Nephron (organoid): ENCODE results near the gene C1orf115.
A peak's percentile ranks its signal among the peaks of the same experiment; 100 is the strongest.
"Not testable (repeated sequence)": the region's sequence is repeated elsewhere in the genome, so short reads cannot be mapped to it uniquely, and the experiment has no call there.

ENCODE experiments used
- H3K27ac Mint-ChIP-seq, 3 experiments: 2 replicates each; pipeline ENCODE4 v1.8.0; 2020; ENCODE audit warnings: mixed read lengths in 3 of 3, mild to moderate bottlenecking in 2 of 3, moderate library complexity in 1 of 3
- H3K27me3 Mint-ChIP-seq: 2 replicates; pipeline ENCODE4 v1.8.0; 2021; ENCODE audit warnings: low read depth, mild to moderate bottlenecking, moderate library complexity, mixed read lengths
- H3K36me3 Mint-ChIP-seq: 2 replicates; pipeline ENCODE4 v1.8.0; 2020; ENCODE audit warnings: low read depth, mixed read lengths
- H3K4me1 Mint-ChIP-seq: 2 replicates; pipeline ENCODE4 v1.8.0; 2020; ENCODE audit warnings: mixed read lengths
- H3K4me3 Mint-ChIP-seq, 3 experiments: 2 replicates each; pipeline ENCODE4 v1.8.0; 2020; ENCODE audit warnings: mild to moderate bottlenecking in 3 of 3, mixed read lengths in 3 of 3, moderate library complexity in 2 of 3
- H3K9me3 Mint-ChIP-seq: 2 replicates; pipeline ENCODE4 v1.8.0; 2020; ENCODE audit warnings: mixed read lengths
- TF ChIP-seq, protein P1 (sequence below), 3 experiments: fragments of 200-600 bp; sonication (generic); IDR thresholded peaks; one replicate each; pipeline ENCODE4 v1.5.0; 2021; ENCODE audit warnings: antibody characterized with exemption in 3 of 3; ENCODE audit not compliant: unreplicated experiment in 3 of 3

C1orf115 gene

DNA sequence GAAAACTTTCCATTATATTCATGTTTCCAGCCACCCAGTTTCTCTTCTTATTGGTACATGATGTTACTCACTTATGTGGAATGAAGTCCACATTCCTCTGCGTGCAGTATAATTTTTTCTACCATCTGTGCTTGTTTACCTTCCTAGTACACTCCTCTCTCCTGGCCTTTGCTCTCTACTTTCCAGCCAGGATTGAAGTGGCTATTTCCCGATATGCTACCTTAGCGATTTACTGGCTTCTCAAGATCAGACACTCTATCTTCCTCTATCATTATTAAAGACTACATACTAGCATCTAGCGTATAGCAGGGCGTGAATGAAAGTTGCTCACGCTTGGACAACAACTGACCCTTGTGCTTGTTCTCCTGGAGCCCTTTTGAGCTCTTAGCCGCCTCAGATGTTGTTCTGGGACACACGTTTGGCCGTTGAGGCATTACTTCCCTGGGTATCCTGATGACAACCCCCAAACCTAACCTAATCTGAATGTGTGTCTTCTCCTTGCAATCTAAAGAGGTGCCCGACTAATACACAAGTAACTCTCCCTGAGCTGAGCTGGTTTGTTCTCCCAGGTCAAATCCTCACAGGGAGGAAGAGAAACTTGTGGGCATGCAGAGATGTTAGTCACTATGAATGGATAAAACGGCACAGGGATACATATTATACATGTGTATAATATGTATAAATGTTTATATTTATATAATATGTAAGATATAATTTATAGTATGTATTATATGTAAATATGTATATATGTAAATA is 44.6 kb downstream of the C1orf115 start:
- Mint-ChIP-seq H3K9me3 (no peaks in the 10 kb centered on the region), H3K27me3 (peaks cover 4% of the 10 kb centered on the region), H3K27ac (peak overlapping the region in 1 of 3 experiments; percentile 11), H3K4me1 (peaks cover 10% of the 10 kb centered on the region), H3K36me3 (no peaks in the 10 kb centered on the region), H3K4me3 (no peak overlapping the region)
- TF ChIP-seq, protein P1, sequence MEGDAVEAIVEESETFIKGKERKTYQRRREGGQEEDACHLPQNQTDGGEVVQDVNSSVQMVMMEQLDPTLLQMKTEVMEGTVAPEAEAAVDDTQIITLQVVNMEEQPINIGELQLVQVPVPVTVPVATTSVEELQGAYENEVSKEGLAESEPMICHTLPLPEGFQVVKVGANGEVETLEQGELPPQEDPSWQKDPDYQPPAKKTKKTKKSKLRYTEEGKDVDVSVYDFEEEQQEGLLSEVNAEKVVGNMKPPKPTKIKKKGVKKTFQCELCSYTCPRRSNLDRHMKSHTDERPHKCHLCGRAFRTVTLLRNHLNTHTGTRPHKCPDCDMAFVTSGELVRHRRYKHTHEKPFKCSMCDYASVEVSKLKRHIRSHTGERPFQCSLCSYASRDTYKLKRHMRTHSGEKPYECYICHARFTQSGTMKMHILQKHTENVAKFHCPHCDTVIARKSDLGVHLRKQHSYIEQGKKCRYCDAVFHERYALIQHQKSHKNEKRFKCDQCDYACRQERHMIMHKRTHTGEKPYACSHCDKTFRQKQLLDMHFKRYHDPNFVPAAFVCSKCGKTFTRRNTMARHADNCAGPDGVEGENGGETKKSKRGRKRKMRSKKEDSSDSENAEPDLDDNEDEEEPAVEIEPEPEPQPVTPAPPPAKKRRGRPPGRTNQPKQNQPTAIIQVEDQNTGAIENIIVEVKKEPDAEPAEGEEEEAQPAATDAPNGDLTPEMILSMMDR (IDR thresholded peaks at IDR 0.05; ENCODE audit: unreplicated experiment in 3 of 3) = no peak

DNA sequence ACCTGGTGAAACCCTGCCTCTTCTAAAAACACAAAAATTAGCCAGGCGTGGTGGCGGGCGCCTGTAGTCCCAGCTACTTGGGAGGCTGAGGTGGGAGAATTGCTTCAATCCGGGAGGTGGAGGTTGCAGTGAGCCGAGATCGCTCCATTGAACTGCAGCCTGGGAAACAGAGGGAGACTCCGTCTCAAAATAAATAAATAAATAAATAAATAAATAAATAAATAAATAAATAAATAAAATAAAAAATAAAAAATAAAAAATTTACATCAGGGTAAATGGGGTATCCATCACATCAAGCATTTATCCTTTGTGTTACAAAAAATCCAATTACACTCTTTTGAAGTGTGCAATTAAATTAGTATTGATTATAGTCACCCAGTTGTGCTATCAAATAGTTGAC is 46.1 kb downstream of the C1orf115 start:
- not testable (repeated sequence) for H3K27me3 Mint-ChIP-seq, H3K4me3 Mint-ChIP-seq, H3K27ac Mint-ChIP-seq, H3K9me3 Mint-ChIP-seq, H3K36me3 Mint-ChIP-seq, H3K4me1 Mint-ChIP-seq

DNA sequence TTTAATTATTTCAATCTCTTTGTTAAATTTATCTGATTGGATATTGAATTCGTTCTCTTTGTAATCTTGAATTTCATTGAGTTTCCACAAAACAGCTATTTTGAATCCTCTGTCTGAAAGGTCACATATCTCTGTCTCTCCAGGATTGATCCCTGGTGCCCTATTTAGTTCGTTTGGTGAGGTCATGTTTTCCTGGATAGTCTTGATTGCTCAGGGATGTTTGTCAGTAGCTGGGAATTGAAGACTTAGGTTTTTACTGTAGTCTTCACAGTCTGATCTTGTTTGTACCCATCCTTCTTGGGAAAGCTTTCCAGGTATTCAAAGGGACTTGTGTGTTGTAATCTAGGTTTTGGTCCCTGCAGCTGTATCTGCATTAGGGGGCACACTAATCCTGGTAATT is 51.2 kb downstream of the C1orf115 start:
- peaks cover 4% of the 10 kb centered on the region for H3K9me3 Mint-ChIP-seq
- no peaks in the 10 kb centered on the region for H3K36me3 Mint-ChIP-seq
- H3K27me3 Mint-ChIP-seq = peaks cover 8% of the 10 kb centered on the region
- no peaks in the 10 kb centered on the region for H3K4me1 Mint-ChIP-seq
- TF ChIP-seq, protein P1 (IDR thresholded peaks at IDR 0.05; ENCODE audit: unreplicated experiment in 3 of 3) = no peak
- no peak overlapping the region for H3K27ac Mint-ChIP-seq
- H3K4me3 Mint-ChIP-seq = no peak overlapping the region

DNA sequence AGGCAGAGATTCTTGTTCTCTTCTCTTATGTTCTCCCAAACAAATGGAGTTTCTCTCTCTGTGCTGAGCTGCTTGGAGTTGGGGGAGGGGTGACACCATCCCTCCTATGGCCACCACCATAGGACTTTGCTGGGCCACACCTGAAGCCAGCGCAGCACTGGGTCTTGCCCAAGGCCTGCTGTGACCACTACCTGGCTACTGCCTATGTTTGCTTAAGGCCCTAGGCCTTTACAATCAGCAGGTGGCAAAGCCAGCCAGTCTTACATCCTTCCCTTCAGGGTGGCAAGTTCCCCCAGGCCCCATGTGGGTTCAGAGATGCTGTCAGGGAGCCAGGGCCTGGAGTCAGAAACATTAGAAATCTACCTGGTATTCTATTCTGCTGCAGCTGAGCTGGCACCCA is 51.7 kb downstream of the C1orf115 start:
- peaks cover under 1% of the 10 kb centered on the region for H3K4me1 Mint-ChIP-seq
- H3K27me3 Mint-ChIP-seq = peaks cover 8% of the 10 kb centered on the region
- H3K4me3 Mint-ChIP-seq = no peak overlapping the region
- no peaks in the 10 kb centered on the region for H3K36me3 Mint-ChIP-seq
- H3K27ac Mint-ChIP-seq = no peak overlapping the region
- H3K9me3 Mint-ChIP-seq = peaks cover 4% of the 10 kb centered on the region
- TF ChIP-seq, protein P1 (IDR thresholded peaks at IDR 0.05; ENCODE audit: unreplicated experiment in 3 of 3) = no peak

DNA sequence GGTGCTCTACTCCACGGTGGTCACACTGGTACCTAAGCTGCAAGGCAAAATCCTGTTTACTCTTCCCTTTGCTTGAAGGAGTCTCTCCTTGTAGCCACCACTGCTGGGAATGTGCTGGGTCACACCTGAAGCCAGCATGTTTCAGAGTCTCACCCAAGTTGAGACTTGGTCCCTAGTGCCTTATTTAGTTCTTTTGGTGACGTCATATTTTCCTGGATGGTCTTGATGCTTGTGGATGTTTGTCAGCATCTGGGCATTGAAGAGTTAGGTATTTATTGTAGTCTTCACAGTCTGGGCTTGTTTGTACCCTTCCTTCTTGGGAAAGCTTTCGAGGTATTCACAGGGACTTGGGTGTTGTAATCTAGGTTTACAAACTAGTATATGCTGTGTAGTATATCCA is 52.4 kb downstream of the C1orf115 start:
- peaks cover 6% of the 10 kb centered on the region for H3K27me3 Mint-ChIP-seq
- H3K36me3 Mint-ChIP-seq = no peaks in the 10 kb centered on the region
- TF ChIP-seq, protein P1 (IDR thresholded peaks at IDR 0.05; ENCODE audit: unreplicated experiment in 3 of 3) = no peak
- H3K27ac Mint-ChIP-seq = no peak overlapping the region
- H3K9me3 Mint-ChIP-seq = peaks cover 4% of the 10 kb centered on the region
- H3K4me1 Mint-ChIP-seq = peaks cover 7% of the 10 kb centered on the region
- no peak overlapping the region for H3K4me3 Mint-ChIP-seq

DNA sequence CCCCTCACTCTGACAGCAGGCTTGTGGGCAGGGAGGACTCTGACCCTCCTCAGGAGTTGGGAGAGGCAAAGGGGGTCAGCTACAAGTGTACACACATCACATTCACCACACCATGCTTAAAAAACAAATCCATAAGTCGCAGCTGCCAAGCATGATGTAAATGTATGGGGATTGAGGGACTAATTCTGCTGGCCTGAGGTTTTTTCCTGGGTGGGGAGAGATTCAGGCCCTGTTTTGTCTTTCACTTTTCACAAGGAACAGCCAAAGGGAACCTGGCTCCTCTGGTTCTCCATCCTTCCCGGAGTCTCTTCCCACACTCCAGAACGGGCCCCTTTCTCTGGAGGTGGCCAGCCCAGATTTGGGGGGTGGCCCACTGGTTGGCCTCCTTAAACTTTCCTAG is 56.7 kb downstream of the C1orf115 start:
- TF ChIP-seq, protein P1 (IDR thresholded peaks at IDR 0.05; ENCODE audit: unreplicated experiment in 3 of 3) = no peak

More for the DNA sequence above, 56.7 kb downstream of the C1orf115 start:
- Mint-ChIP-seq H3K27ac (peak overlapping the region; percentile 89 to 92 (median 92)), H3K36me3 (no peaks in the 10 kb centered on the region), H3K27me3 (peaks cover 5% of the 10 kb centered on the region), H3K4me3 (peak overlapping the region; percentile 93 to 97 (median 95)), H3K4me1 (peaks cover 40% of the 10 kb centered on the region), H3K9me3 (no peaks in the 10 kb centered on the region)
